Muscle of leg (tissue), 11 donors: Measurements from ENCODE around the gene YPEL2. TPM values are rescaled to one million over a fixed set of nuclear protein-coding genes. Genes with fewer than 3 reads are reported as not detected.
A peak's percentile ranks its signal among the peaks of the same experiment; 100 is the strongest.

Source experiments
- DNase-seq: peaks from one replicate; pipeline ENCODE4 v3.0.0; 2013
- H3K27ac ChIP-seq: one replicate; pipeline ENCODE4 v1.5.1; 2013; ENCODE audit warnings: mild to moderate bottlenecking, low read length, control low read depth
- H3K27me3 ChIP-seq: one replicate; pipeline ENCODE4 v1.6.1; 2013; ENCODE audit warnings: low read length; ENCODE audit not compliant: control insufficient read depth, insufficient read depth
- H3K36me3 ChIP-seq: one replicate; pipeline ENCODE4 v1.6.1; 2013; ENCODE audit warnings: low read length; ENCODE audit not compliant: control insufficient read depth, insufficient read depth
- H3K4me1 ChIP-seq: one replicate; pipeline ENCODE4 v1.6.1; 2013; ENCODE audit warnings: low read length; ENCODE audit not compliant: control insufficient read depth, insufficient read depth
- H3K4me3 ChIP-seq: one replicate; pipeline ENCODE4 v1.5.1; 2013; ENCODE audit warnings: low read length, control low read depth
- H3K9me3 ChIP-seq: replicated peaks from 2 replicates; pipeline ENCODE4 v1.6.1; 2013; ENCODE audit warnings: low read depth, low read length; ENCODE audit not compliant: control insufficient read depth
- WGBS: methylation state at CpG from one replicate; pipeline ENCODE4 v1.1.5; 2013; ENCODE audit warnings: missing lambda C conversion rate; ENCODE audit not compliant: insufficient coverage; 5-methylcytosine and 5-hydroxymethylcytosine counted together
- polyA plus RNA-seq, 8 donors: library from polyadenylated mRNA; unstranded; fragments of 120-200 nt; gene quantifications; one replicate each; pipeline versions ENCODE4 v1.2.1 to v1.2.3, GENCODE V29; 2013; ENCODE audit warnings: inconsistent platforms in 1 of 8, low replicate concordance in 1 of 8; ENCODE audit not compliant: insufficient read length in 8 of 8, insufficient read depth in 1 of 8
- total RNA-seq: library from RNA; stranded (reverse); fragments of 120-200 nt; gene quantifications from one replicate; pipeline ENCODE4 v1.2.4, GENCODE V29; 2013

Gene YPEL2
- total and polyA plus RNA-seq, 9 donors, result 11.3 to 15.6 (median 12.8) TPM

- H3K27me3 ChIP-seq, result no peaks in the 10 kb centered on the region
- WGBS, result 0% methylated on average over 1 of the region's 6 CpGs
- H3K36me3 ChIP-seq, result no peaks in the 10 kb centered on the region
- peak; percentile 77 for DNase-seq
- H3K4me1 ChIP-seq, result peaks cover 35% of the 10 kb centered on the region
- H3K9me3 ChIP-seq, result no peaks in the 10 kb centered on the region
- H3K27ac ChIP-seq, result peak overlapping the region; percentile 79
- H3K4me3 ChIP-seq, result no peak overlapping the region
These were observed 2.0 kb upstream of the YPEL2 start for GRCh38 chr17:59329176-59330052.

- no peaks in the 10 kb centered on the region for H3K36me3 ChIP-seq
- H3K27me3 ChIP-seq, result no peaks in the 10 kb centered on the region
- peak; percentile 55 for DNase-seq
- peaks cover 35% of the 10 kb centered on the region for H3K4me1 ChIP-seq
- WGBS, result 38% methylated on average over 7 of the region's 17 CpGs
- no peaks in the 10 kb centered on the region for H3K9me3 ChIP-seq
- peak overlapping the region; percentile 79 for H3K27ac ChIP-seq
- no peak overlapping the region for H3K4me3 ChIP-seq
These were observed 1.2 kb upstream of the YPEL2 start for GRCh38 chr17:59330053-59330942.

DNA sequence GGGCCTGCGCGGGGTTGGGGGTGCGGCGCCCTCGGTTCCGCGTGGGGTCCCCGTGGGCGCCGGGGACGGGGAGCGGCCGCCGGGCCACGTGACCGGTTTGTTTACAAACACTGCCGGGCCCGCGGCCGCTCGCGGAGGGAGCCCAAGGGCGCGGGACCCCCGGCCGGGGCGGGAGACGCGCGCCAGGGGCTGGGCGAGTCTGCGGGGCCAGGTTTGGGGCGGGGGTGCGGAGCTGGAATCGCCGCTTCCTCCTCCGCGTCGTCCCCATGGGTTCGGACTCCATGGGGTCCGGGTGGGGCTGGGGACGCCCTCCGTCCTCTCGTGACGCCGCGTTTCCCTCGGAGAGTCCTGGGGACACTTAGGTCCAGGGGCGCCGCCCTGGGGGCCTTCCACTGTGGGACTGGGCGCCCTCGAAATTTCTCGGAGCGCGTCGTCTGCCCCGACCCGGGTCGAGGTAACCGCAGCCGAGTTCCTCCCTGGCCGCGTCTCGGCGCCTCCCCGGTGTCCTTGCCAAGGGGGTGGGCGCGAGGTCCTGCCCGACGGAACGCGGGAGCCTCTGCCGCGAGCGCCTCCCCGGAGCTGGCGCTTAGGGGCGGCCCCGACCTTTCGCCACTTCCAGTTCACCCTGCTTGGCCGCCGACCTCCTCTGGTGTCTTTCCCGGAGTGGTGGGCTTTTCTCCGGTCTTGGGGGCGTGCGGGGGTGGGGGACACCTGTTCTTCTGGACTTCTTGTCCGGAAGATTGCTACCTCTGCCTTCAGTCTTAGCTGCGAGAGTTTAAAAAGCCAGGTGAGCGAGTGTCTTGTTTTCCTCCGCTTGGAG, 684 bp downstream of the YPEL2 start:
- Histone ChIP-seq H3K4me3 (peak overlapping the region; percentile 92), H3K4me1 (peaks cover 35% of the 10 kb centered on the region), H3K27ac (peak overlapping the region; percentile 83), H3K36me3 (no peaks in the 10 kb centered on the region), H3K9me3 (no peaks in the 10 kb centered on the region), H3K27me3 (no peaks in the 10 kb centered on the region)
- under 1% methylated on average over 90 of the region's 90 CpGs for WGBS
- DNase-seq, result peak; percentile 51

GRCh38 chr17:59332749-59333377, 1.4 kb downstream of the YPEL2 start:
- Histone ChIP-seq H3K4me1 (peaks cover 35% of the 10 kb centered on the region), H3K4me3 (peak overlapping the region; percentile 92), H3K27ac (peak overlapping the region; percentile 83), H3K36me3 (peaks cover 1% of the 10 kb centered on the region), H3K27me3 (no peaks in the 10 kb centered on the region), H3K9me3 (no peaks in the 10 kb centered on the region)
- peak; percentile 66 for DNase-seq
- WGBS, result 13% methylated on average over 8 of the region's 14 CpGs

DNA sequence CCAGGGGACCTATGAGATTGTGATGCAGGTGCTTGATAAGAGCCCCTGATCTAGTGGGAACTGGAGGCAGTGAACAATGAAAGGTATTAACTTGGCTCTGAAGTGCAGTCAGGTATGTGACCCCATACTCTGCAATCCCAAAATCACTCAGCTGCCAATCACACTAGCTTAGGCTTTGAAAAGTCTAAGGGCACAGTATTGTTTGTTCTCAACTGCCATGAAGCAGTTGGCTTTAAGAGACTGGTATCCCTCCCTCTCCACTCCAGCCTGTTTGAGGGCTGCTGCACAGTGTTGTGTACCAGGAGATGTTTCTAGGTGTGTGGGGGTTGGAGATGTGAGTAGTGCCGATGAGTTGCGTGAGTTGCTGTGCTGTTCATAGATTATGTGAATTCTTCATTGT, 2.4 kb downstream of the YPEL2 start:
- no peak for DNase-seq
- 100% methylated on average over 2 of the region's 2 CpGs for WGBS
- Histone ChIP-seq H3K4me1 (peaks cover 35% of the 10 kb centered on the region), H3K27ac (no peak overlapping the region), H3K4me3 (no peak overlapping the region), H3K36me3 (peaks cover 2% of the 10 kb centered on the region), H3K9me3 (no peaks in the 10 kb centered on the region), H3K27me3 (no peaks in the 10 kb centered on the region)

GRCh38 chr17:59335685-59336084, 4.2 kb downstream of the YPEL2 start:
- DNase-seq, result no peak
- H3K36me3 ChIP-seq, result peaks cover 2% of the 10 kb centered on the region
- H3K9me3 ChIP-seq, result no peaks in the 10 kb centered on the region
- no peak overlapping the region for H3K27ac ChIP-seq
- WGBS, result 92% methylated on average over 7 of the region's 10 CpGs
- no peaks in the 10 kb centered on the region for H3K27me3 ChIP-seq
- no peak overlapping the region for H3K4me3 ChIP-seq
- H3K4me1 ChIP-seq, result peaks cover 24% of the 10 kb centered on the region

DNA sequence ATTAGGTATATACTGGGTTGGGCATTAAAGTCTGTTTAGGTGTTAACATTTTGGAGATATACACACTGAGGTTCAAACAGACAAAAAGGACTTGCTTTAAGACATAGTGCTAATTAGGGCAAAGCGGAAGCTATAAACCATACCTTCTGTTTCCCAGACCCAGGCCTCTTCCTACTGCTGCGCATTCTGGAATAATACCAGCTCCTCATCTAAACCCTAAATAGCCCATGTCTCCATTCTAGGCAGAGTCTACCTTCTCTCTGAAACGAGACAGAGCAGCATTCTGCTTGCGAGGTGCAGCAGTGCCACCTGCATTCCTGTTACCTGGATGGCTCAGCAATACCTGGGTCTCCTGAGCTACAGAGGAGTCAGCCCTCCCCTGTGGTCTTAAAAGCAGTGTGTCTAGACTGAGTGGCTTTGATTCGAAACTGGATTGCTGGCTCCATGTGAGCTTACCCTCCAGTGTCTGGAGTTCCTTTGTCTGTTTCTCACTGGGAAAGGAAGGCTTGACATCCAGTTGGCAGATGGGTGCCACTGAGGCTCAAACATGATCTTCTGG, 6.4 kb downstream of the YPEL2 start:
- peaks cover 2% of the 10 kb centered on the region for H3K36me3 ChIP-seq
- no peak overlapping the region for H3K4me3 ChIP-seq
- peaks cover 23% of the 10 kb centered on the region for H3K4me1 ChIP-seq
- no peak for DNase-seq
- no peaks in the 10 kb centered on the region for H3K27me3 ChIP-seq
- WGBS, result 92% methylated on average over 2 of the region's 5 CpGs
- H3K9me3 ChIP-seq, result no peaks in the 10 kb centered on the region
- no peak overlapping the region for H3K27ac ChIP-seq

DNA sequence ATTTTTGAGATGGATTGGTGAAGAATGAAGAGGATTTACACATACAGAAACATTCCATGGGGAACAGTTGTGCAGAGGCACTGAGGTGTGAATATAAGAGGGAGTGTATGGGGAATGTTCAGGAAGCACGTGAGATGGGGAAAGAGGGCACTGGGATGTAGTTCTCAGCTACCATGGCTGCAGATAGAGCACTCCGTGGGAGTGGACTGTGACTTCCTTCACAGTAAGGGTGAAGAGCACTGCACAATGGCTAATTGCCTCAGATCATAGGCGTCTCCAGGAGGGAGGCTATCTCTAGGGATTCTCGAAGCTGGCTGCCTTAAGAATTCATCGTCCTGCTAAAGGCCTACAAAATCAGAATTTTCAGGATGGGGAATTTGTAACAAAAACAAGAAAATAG, 7.0 kb downstream of the YPEL2 start:
- 52% methylated on average over 3 of the region's 5 CpGs for WGBS
- no peaks in the 10 kb centered on the region for H3K27me3 ChIP-seq
- no peak for DNase-seq
- peaks cover 2% of the 10 kb centered on the region for H3K36me3 ChIP-seq
- H3K4me1 ChIP-seq, result peaks cover 17% of the 10 kb centered on the region
- no peaks in the 10 kb centered on the region for H3K9me3 ChIP-seq
- no peak overlapping the region for H3K4me3 ChIP-seq
- H3K27ac ChIP-seq, result no peak overlapping the region

- Histone ChIP-seq H3K4me3 (no peak overlapping the region), H3K36me3 (peaks cover 2% of the 10 kb centered on the region), H3K27me3 (no peaks in the 10 kb centered on the region), H3K4me1 (peaks cover 10% of the 10 kb centered on the region), H3K9me3 (no peaks in the 10 kb centered on the region), H3K27ac (no peak overlapping the region)
- 40% methylated on average over 1 of the region's 3 CpGs for WGBS
- DNase-seq, result no peak
These were observed 10.5 kb downstream of the YPEL2 start for GRCh38 chr17:59341922-59342321.
